Peyer's patch (tissue), 4 donors: ENCODE measurements around the gene STK10. TPM values are rescaled to one million over a fixed set of nuclear protein-coding genes. Genes with fewer than 3 reads are reported as not detected.

Experiments
- DNase-seq, 3 donors: peaks; one replicate each; pipeline ENCODE4 v3.0.0-alpha.2; 2017 to 2019
- H3K27ac ChIP-seq, 4 donors: fragments of 200-600 bp; sonication (generic); one replicate each; pipeline ENCODE4 v1.5.1; 2016 to 2019
- H3K27me3 ChIP-seq, 2 donors: fragments of 200-600 bp; sonication (generic); one replicate each; pipeline ENCODE4 v1.5.1; 2019
- H3K36me3 ChIP-seq, 3 donors: fragments of 200-600 bp; sonication (generic); one replicate each; pipeline ENCODE4 v1.5.1; 2016 to 2019
- H3K4me1 ChIP-seq, 4 donors: fragments of 200-600 bp; sonication (generic); one replicate each; pipeline ENCODE4 v1.5.1; 2016 to 2019
- H3K4me3 ChIP-seq, 4 donors: fragments of 200-600 bp; sonication (generic); 1 replicate in 3 of 4; 2 replicates in 1 of 4; pipeline ENCODE4 v1.5.1; 2016 to 2019; ENCODE audit warnings: mild to moderate bottlenecking in 1 of 4
- H3K9me3 ChIP-seq, 4 donors: fragments of 200-600 bp; sonication (generic); one replicate each; pipeline ENCODE4 v1.5.1; 2016 to 2019; ENCODE audit warnings: mild to moderate bottlenecking in 1 of 4
- POLR2A ChIP-seq, 2 donors: fragments of 450-650 bp; IDR thresholded peaks; one replicate each; pipeline ENCODE4 v1.5.1; 2017; ENCODE audit warnings: antibody characterized with exemption in 2 of 2, mild to moderate bottlenecking in 2 of 2, moderate library complexity in 2 of 2
- total RNA-seq, 4 donors: library from RNA; depleted of rRNA; stranded (reverse); fragments of >200 nt; gene quantifications; one replicate each; pipeline ENCODE4 v1.1.0, GENCODE V29; 2016
- TF ChIP-seq, protein P1 (sequence below), 6 experiments: fragments of 450-650 bp in 4 of 6; fragments of 200-600 bp in 2 of 6; sonication (generic) in 1 of 6; IDR thresholded peaks; one replicate each; pipeline ENCODE4 v1.5.1; 2017 to 2019; ENCODE audit warnings: antibody characterized with exemption in 6 of 6, mild to moderate bottlenecking in 3 of 6, moderate library complexity in 1 of 6

Gene STK10
- total RNA-seq, 4 donors from 2014 or later = 26.3 to 202 (median 68.1) TPM

GRCh38 chr5:172163346-172163745, 24.7 kb downstream of the STK10 start:
- TF ChIP-seq POLR2A (IDR thresholded peaks at IDR 0.05) = no peak
- TF ChIP-seq, protein P1, sequence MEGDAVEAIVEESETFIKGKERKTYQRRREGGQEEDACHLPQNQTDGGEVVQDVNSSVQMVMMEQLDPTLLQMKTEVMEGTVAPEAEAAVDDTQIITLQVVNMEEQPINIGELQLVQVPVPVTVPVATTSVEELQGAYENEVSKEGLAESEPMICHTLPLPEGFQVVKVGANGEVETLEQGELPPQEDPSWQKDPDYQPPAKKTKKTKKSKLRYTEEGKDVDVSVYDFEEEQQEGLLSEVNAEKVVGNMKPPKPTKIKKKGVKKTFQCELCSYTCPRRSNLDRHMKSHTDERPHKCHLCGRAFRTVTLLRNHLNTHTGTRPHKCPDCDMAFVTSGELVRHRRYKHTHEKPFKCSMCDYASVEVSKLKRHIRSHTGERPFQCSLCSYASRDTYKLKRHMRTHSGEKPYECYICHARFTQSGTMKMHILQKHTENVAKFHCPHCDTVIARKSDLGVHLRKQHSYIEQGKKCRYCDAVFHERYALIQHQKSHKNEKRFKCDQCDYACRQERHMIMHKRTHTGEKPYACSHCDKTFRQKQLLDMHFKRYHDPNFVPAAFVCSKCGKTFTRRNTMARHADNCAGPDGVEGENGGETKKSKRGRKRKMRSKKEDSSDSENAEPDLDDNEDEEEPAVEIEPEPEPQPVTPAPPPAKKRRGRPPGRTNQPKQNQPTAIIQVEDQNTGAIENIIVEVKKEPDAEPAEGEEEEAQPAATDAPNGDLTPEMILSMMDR (IDR thresholded peaks at IDR 0.05) = no peak
- Histone ChIP-seq H3K36me3 (no peaks in the 10 kb centered on the region), H3K9me3 (no peaks in the 10 kb centered on the region), H3K4me3 (no peak overlapping the region), H3K4me1 (peaks cover 0 to 37% (median 5%) of the 10 kb centered on the region in 4 donors), H3K27ac (peak overlapping the region in 1 of 4 donors; percentile 52), H3K27me3 (no peaks in the 10 kb centered on the region)
- DNase-seq = no peak

GRCh38 chr5:172162987-172163343, 25.1 kb downstream of the STK10 start:
- Histone ChIP-seq H3K27ac (peak overlapping the region in 1 of 4 donors; percentile 52), H3K36me3 (no peaks in the 10 kb centered on the region), H3K4me3 (no peak overlapping the region), H3K9me3 (no peaks in the 10 kb centered on the region), H3K27me3 (no peaks in the 10 kb centered on the region), H3K4me1 (peaks cover 0 to 33% (median 5%) of the 10 kb centered on the region in 4 donors)
- DNase-seq = no peak
- TF ChIP-seq POLR2A (IDR thresholded peaks at IDR 0.05) = no peak
- TF ChIP-seq, protein P1 (IDR thresholded peaks at IDR 0.05) = no peak

DNA sequence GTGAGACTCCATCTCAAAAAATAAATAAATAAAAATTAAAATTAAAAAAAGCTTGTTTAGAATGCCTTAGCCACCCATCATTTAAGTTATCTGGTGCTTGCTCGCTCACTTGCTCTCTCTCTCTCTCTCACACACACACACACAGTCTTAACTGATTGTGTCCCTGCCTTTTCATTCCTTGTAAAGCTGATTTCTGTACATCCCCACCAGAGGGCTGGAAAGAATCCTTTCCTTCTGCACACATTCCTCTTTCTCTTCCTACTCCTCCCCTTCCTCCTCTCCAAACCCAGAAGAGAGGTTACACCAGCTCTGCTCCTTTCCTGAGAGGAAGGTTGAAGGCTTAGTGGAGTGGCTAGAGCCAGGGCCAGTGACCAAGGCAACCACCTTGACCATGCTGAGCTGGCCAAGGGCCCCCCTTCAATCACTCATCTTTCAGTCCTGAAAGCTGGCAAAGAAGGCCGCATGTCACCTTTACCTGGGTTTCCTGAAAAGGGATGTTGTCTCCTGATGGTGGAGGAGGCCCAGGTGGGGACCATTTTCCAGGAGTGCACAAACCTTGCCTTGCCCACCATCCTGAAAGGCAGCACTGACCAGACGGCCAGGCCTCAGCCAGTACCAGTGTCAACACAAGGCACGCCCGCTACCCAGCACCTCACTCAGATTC, 25.6 kb downstream of the STK10 start:
- peaks cover 0 to 29% (median 5%) of the 10 kb centered on the region in 4 donors for H3K4me1 ChIP-seq
- H3K27ac ChIP-seq = no peak overlapping the region
- TF ChIP-seq, protein P1 (IDR thresholded peaks at IDR 0.05) = peak in 2 of 6 experiments; percentile 4 to 14
- no peak for TF ChIP-seq POLR2A (IDR thresholded peaks at IDR 0.05)

DNA sequence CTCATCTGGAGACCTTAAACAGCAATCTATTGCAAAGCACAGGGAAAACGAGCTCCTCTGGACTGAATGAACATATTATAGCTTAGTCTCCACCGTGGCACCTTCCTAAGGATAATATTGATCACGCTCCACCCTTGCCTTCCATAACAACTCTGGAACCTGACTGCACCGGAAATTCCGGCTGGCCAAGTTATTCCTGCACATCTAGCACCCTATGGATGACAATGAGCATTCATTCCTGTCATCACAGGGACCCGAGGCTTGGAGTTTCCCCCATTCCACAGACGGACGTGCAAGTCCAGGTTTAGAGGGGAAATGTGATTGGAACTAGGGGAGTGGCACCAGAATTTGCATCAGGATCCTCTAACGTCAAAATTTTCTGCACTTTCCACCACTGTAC, 27.5 kb downstream of the STK10 start:
- Histone ChIP-seq H3K36me3 (peaks cover 0 to 13% (median 0%) of the 10 kb centered on the region in 3 donors), H3K27ac (no peak overlapping the region), H3K4me1 (peaks cover 0 to 23% (median 5%) of the 10 kb centered on the region in 4 donors), H3K27me3 (no peaks in the 10 kb centered on the region), H3K9me3 (no peaks in the 10 kb centered on the region), H3K4me3 (no peak overlapping the region)
- no peak for TF ChIP-seq POLR2A (IDR thresholded peaks at IDR 0.05)
- TF ChIP-seq, protein P1 (IDR thresholded peaks at IDR 0.05) = no peak
- no peak for DNase-seq

More for the DNA sequence above, 25.6 kb downstream of the STK10 start:
- Histone ChIP-seq H3K36me3 (no peaks in the 10 kb centered on the region), H3K4me3 (no peak overlapping the region), H3K27me3 (no peaks in the 10 kb centered on the region), H3K9me3 (no peaks in the 10 kb centered on the region)
- no peak for DNase-seq

- Histone ChIP-seq H3K4me1 (peaks cover 0 to 12% (median 2%) of the 10 kb centered on the region in 4 donors), H3K27me3 (no peaks in the 10 kb centered on the region), H3K4me3 (no peak overlapping the region), H3K36me3 (peaks cover 0 to 28% (median 0%) of the 10 kb centered on the region in 3 donors), H3K9me3 (no peaks in the 10 kb centered on the region), H3K27ac (no peak overlapping the region)
- DNase-seq = no peak
- no peak for TF ChIP-seq POLR2A (IDR thresholded peaks at IDR 0.05)
- TF ChIP-seq, protein P1 (IDR thresholded peaks at IDR 0.05) = no peak
Measured at GRCh38 chr5:172159016-172159415, 29.0 kb downstream of the STK10 start.
